GM18511 (cell line): ENCODE results near the gene MAB21L4.

Experiments used
- ATAC-seq: cut with Tn5 transposase; IDR thresholded peaks from one replicate; pipeline ENCODE4 v1.9.1; 2021; ENCODE audit warnings: mild to moderate bottlenecking, moderate library complexity; ENCODE audit not compliant: unreplicated experiment

Gene MAB21L4

DNA sequence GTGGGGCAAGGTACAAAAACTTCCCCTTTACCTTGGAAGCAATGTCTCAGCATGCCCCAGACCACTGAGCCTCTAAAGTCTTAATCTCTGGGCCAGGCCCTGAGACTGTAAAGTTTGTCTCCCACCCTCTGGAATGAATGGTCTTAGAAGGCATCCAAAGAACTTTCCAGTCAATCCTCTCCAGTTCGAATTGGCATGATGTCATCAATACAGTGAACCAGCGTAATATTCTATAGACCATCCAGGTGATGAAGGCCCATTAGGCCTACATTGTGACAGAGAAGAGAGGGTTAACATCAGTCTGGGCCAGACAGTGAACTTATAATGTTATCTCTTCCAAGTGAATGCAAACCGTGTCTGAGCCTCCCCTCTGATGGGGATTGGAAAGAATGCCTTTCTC, 11.2 kb downstream of the MAB21L4 start:
- no peak for ATAC-seq

DNA sequence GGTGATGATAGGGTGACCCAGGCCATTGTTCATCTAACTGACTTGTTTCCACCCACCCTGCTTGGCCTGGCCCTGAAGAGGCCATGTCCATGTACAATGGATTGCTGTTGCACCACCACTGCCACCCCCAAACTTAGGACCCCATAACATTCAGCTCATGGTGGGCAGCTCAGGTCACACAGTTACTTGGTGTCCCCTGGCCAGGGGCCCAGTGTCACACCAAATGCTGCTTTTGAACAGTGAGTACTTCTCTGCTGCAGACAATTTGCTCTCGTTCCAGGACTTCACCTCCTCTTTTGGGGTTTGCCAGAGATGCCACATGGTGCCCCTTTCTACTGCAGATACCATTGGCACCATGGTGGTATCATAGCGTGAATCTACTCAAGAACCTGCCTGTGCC, 11.7 kb downstream of the MAB21L4 start:
- no peak for ATAC-seq

DNA sequence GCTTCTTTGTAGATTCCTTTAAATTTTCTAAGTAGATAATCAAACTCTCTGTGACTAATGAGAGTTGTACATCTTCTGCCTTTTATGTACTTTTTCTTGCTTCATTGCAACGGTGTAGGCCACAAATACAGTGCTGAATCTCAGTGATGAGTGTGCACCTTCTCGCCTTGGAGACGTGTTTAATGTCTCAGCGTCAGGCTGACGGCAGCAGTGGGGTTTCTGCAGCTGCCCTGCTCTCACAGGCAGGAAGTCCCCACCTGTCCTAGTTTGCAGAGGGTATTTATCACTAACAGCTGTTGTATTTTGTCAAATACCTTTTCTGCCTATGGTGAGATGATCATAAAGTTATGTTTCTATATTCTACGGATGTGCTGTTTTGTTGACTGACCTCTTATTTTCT, 14.0 kb downstream of the MAB21L4 start:
- no peak for ATAC-seq

DNA sequence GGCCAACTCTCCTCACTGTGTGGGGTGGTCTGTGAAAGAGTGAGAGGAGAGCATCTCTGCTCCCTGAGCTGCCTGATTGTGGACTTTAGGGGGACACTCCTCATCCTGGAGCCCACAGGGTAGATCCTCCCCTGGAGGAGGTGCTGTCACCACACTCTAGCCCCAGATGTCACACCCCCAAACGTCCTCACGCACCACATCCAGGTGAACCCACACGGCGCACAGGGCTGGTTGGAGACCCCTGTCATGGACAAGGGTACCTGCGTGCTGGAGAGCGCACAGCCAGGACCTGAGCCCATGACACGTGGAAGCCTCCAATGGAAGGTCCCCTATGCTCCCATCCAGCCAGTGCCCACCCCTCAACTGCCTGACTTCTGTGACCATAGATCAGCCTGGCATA, 16.9 kb downstream of the MAB21L4 start:
- ATAC-seq: no peak

DNA sequence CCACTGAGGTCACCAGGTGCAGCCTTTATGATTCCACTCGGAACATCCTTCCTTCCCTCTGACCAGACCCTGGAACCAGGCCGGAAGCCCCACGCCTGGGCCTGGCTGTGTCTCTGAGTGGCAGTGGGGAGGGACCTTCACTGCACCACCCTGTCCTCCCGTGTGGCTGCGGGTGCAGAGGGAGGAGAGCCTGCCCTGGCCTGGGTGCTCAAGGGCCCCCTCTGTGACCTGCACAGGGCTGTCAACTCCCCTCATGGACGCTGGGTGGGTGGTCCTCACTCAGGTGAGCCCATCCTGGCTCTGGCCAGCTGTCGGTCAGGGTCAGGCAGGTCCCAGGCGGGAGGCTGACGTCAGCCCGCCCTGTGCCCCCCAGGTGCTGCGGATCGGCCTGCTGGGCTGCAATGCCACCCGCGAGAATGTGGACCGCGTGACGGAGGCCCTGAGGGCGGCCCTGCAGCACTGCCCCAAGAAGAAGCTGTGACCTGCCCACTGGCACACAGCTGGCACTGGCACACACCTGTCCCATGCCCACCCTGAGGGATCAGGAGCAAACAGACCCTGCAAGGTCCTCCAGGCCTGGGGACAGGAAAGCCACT, 17.5 kb downstream of the MAB21L4 start:
- ATAC-seq: no peak

DNA sequence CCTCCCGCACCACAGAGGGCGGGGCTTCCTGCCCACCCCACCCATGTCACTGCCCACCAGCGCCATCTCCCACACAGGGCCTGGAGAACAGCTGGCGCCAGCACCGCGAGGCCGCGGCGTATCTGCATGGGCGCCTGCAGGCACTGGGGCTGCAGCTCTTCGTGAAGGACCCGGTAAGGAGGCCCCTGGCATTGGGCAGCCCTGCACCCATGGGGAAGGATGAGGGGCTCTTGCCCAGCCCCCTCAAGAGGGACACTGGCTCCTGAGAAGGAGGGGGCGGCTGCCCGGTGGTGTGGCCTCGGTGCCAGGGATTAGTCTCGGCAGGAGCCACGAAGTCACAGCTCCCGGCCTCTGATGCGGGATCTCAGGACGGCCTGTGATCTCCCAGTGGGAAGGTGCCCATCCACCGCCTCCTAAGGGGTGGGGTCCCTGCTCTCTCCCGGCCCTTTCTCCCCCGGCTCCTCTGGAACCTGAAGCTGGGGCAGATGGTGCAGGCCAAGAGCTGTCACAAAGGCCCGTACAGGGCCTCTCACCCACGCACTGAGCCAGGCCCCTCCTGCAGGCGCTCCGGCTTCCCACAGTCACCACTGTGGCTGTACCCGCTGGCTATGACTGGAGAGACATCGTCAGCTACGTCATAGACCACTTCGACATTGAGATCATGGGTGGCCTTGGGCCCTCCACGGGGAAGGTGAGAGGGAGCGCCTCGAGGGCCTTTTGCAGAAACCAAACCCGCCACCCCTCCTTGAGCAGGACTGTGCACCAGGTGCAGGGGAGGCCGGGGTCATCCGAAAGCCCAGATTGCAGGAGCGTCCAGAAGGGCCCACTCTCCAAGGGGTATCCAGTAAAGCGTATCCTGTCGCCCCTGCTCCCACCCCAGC, 18.3 kb downstream of the MAB21L4 start:
- no peak for ATAC-seq

DNA sequence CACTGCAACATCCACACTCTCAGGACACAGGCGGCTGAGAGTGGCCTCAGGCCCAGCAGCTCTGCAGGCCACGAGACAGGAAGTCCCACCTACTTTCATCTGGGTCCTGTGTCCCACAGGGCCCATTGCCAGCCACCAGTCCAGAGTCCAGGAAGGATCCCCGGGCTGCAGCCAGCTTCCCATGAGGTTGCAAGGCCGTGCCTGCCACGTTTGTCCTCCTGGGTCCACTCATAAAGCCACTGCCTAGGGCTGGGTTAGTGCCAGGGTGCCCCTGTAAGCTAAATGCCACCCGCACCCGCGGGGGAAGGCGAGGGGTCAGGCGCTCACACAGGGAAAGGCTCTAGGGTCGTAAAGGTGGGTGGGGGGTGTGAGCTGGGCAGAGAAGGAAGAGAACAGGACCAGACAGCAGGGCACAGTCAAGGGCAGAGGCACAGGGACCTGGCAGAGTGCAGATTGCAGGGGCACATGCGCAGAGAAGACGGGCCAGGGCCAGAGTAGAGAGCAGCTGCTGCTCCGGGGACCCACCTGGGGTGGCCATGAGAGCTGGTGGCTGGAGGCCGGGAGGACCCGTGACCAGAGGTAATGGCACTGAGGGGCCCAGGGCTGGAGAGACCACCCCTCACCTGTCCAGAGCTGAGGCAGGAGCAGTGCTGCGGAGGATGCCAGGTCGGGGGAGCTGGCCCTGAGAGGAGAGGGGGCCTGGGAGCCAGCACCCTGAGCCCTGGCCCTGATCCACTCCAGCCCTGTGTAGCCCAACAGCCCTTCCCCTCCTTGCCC, 19.3 kb downstream of the MAB21L4 start:
- no peak for ATAC-seq

DNA sequence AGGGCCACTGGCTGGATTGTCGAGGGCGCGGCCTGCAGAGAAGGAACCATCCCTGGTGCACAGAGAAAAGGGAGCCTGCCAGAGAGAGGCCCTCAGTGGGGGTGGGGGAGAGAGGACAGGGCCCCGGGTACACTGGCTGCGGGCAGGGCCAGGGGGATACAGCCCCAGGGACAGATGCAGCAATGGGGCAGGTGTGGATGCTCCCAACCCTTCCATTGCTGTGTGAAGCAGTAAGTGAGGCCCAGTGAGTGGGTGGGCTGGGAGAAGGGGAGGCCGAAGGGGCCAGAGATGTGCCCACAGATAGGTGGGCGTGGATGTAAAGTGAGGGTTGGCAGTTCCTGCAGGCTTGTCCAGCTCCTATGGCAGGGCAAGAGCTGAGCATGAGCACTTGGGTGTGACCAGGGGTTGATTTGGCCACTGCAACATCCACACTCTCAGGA, 19.9 kb downstream of the MAB21L4 start:
- no peak for ATAC-seq

DNA sequence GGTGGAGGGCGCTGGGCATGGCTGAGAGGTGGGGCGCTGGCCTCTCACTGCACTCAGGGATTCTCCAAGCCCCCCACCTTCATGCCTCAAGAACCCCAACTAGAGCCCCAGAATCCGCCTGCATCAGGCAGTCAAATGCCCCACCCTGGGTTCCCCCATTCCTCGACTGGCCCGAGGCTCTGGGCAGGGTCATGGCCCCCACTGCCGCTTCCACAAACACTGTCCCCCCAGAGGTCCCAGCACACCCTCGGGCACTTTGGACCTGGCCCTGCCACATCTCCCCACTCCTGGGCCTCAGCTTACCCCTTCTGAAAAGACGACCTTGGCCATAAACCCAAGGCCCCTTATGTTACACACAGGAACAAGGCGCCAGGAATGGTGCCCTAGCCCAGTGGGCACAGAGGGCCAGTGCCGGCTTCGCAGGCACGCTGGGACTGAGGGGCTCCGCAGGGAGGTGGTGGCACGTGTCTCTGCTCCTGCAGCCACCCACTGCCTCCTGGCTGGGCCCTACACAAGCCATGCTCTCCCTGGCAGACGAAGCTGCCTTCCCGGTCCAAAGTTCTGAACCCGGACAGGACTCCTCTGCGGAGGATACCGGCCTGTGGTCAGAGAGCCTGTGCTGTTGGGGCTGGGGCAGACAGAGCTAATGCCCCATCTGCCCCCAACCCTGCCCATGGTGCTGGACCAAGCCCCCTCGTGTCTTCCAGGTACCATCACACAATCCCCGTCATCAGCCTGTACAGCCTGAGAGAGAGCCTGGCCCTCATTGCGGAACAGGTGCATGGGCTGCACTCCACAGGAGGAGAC, 20.5 kb downstream of the MAB21L4 start:
- no peak for ATAC-seq

DNA sequence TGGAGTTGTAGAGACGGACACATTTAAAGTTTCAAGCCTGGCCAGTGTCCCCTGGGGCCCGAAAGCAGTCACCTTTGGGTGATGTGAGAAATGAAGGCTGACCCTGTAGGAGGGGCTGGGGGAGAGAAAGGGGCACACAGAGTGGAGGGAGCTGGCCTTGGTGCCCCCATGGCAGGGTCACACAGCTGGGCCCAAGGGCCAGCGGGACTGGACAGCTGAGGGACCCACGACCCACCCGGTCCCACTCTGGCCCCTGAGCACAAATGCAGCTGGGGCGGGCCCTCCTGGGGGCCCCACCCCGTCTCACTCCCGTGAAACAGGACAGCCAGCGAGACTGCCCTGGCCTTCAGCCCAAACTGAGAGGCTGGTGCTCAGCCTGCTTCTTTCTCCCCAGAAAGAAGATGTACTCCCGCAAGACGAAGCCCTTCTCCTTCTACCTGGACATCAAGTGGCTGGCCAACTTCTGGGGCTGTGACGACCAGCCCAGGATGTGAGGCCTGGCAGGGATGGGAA, 21.2 kb downstream of the MAB21L4 start:
- no peak for ATAC-seq

DNA sequence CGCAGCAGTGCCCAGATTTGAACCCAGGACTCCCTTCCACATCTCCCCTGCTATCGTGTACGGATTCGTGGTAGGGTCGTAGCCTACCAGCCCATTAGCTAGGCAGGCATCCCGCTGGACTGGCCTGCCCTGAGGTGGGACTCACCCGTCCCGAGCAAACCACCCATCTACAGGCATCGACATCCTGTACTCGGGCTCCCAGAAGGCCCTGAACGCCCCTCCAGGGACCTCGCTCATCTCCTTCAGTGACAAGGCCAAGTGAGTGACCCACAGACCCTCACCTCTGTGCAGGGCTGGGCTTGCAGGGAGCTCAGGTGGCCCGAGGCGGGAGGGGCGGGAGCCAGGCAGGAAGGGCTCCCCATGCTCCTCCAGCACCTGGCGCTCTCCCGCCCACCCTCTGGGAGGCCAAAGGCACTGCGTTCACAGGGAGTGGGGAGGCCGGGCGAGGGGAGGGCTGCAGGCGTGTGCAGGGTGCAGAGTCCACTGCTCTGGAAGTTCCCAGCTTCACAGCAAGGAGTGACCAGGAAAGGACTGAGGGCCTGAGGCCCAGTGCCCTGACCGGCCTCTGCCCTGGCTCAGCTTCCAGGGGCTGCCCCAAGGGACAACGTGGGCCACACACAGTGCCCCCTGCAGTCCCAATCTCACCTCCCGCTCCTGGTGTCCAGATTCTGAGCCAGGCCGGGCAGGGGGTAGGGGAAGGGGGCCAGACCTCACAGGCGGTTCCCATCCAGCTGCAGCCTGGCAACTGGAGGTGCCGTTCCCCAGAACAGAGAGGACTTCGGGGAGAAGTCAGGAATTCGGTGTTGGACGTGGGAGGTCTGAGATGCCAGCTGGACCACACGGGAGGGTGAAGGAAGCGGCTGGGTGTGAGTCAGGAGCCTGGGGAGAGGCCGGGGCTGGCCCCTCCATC, 21.9 kb downstream of the MAB21L4 start:
- ATAC-seq: no peak

DNA sequence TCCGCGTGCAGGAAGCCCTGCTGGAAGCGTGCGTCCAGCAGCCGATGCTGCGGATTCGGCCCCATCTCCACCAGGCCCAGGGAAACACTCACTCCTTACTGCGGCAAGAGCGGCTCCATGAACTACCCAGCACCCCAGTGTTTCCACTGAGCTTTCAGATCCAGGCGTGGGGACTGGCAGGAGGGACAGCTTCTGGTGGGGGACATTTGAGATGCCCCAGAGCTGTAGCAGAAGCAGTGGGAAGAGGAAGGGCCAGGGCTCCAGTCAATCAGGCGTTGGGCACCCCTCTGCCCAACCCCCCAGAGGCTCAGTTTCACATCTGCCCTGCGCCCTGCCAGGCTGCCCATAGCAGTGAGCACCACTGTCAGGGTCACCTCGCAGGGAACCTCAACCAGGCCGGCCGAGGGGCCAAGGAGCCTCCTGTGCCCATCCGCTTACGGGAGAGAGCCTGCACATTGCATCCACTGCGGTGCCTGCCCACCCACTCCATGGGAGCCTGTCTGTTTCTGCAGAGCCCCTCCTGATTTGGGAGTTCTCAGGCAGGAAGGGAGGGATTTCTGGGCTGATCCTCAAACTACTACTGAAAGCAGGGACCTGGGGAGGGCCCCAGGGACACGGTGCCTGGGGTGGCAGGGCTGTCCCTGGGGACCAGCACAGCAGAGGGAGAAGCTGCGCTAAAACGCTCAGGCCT, 22.7 kb downstream of the MAB21L4 start:
- no peak for ATAC-seq

DNA sequence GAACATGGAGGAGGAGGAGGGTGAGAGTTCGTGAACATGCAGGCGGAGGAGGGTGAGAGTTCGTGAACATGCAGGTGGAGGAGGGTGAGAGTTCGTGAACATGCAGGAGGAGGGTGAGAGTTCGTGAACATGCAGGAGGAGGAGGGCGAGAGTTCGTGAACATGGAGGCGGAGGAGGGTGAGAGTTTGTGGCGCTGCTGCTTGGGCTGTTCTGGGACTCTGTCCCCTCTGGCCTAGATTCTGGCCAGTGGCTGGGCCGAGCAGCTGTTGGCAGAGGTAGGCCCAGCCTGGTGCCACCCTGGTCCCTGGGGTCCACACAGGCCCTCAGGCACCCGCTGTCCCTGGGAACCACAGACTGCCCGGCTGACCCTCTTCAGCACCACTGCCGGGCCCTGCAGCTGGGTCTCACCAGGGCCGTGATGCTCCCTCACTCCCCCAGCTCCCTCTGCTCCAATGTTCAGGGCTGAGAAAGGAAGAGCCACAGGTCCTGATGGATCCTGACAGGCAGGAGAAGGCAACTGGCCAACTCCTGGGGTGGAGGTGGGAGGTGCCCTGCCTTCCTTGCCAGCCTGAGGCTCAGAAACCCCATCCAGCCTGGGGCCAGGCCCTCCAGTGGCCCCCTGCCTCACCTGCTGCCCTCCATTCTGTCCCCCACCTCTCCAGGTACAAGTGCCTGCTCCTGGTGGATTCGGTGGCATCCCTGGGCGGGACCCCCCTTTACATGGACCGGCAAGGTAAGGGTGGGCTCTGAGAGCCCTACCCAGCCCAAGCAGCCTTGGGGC, 23.4 kb downstream of the MAB21L4 start:
- no peak for ATAC-seq

DNA sequence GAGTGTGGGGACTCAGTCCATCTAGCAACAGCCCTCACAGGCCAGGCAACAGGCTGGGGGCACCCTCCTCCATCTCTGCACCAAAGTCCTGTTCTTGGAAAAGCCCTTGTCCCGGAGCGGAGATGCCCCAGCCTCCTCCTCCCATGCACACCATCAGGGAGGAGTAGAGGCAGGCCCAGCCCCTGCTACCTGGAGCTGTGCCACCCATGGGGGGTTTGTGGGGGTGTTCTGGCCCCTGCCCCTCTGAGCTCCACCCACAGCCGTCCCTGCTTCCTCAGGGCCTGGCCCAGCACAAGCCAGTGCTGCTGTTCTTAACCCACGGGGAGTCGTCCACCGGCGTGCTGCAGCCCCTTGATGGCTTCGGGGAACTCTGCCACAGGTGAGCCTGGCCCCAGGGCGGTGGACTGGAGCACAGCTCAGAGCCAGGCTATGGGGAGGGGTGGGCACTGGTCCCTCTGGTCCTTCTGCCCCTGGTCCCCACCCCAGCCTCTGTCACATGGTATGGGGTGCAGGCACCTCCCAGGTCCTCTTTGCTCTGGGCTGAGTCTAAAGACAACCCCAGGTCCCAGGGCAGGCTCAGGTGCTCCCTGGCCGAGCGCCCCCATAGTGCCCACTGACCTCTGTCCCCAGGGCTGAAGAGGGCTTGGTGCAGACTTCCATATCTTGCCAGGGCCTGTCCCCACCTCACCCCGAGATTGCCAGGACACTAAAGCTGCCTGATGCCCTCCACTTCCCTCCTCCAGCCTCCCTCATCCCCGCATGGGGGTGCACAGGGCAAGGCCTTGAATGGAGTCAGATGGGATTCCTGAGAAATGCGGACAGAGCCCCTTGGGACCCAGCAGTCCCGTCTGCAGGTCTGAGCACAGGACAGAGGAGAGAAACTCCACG, 24.6 kb downstream of the MAB21L4 start:
- ATAC-seq: no peak

DNA sequence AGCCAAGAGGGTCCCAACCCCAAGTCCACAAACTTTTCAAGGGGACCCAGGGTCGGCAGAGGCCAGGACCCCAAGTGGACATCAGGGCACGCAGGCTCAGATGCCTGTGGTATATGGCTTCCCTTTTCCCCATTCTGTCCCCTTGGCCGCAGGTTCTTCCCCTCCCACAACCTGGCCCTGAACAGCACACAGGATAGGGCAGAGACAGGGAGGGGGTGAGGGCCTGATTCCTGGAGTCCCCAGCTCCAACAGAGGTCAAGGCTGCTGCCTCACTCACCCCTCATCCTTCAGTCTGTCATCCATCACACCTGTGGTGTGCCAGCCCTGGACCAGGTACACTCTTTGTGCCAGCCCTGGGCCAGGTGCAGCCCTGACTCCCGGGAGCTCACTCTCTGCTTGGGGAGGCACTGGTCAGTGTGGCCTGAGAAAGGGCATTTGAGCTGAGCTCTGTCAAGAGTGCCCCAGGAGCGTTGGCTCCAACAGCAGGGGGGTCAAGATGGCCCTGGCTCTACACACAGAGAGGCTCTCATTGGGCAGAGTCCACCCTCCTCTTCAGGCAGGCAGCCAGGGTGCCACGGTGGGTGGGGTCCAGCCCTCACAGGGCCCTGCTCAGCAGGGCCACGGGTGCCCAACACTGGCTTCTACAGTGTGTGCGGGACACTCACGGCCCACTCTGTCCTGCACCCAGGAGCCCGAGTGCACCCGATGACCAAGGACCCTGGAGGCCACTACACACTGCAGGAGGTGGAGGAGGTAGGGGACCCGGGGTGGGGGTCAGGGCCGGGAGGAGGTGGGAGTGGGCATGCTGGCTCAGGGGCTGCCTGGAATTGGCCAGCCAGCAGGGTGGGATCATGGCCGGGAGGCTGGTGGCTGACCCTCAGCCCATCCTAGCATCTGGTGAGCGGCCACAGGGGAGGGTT, 25.7 kb downstream of the MAB21L4 start:
- no peak for ATAC-seq
